HL-60/S4 treated with retinoic acid at 250 ng/mL for 4 days and 3 days (cell line): ENCODE measurements around the gene RPS6KA4.
"Not testable (repeated sequence)": the region's sequence is repeated elsewhere in the genome, so short reads cannot be mapped to it uniquely, and the experiment has no call there.

Experiments
- in situ Hi-C: fragments of 300-500 bp; cut with MboI; formaldehyde crosslinking; loops from 2 replicates; pipeline ENCODE4 v1.7.0; 2022; ENCODE audit warnings: low sequenced_read_pairs

RPS6KA4 gene

GRCh38 chr11:64415286-64415685 is 56.3 kb downstream of the RPS6KA4 start:
- in situ Hi-C loops, result no loop called here

DNA sequence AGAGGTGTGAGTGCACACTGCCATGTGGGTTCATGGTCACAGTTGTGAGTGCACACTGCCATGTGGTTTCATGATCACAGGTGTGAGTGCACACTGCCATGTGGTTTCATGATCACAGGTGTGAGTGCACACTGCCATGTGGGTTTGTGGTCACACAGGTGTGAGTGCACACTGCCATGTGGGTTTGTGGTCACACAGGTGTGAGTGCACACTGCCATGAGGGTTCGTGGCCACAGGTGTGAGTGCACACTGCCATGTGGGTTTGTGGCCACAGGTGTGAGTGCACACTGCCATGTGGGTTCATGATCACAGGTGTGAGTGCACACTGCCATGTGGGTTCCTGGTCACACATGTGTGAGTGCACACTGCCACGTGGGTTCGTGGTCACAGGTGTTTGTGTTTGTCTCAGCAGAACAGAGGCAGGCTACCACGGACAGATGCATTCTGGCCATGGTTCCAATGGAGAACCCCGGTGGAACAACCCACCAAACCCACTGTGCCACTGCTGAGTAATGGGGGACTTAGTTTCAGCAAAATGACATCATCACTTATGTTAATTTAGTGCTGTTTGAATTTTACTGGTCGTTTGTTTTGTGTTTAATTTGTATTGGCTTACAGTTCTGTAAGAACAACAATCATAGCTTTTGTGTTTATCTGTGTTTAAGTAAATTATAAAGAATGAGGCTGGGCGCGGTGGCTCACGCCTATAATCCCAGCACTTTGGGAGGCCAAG is 57.2 kb downstream of the RPS6KA4 start:
- in situ Hi-C loops, result no loop called here

DNA sequence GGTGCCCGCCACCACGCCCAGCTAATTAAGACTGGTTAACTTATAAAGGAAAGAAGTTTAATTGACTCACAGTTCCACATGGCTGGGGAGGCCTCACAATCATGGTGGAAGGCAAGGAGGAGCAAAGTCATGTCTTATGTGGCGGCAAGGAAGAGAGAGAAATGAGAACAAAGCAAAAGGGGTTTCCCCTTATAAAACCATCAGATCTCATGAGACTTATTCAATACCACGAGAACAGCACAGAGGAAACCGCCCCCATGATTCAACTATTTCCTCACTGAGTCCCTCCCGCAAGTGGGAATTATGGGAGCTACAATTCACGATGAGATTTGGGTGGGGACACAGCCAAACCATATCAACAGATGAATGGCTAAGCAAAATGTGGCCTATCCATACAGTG is 59.3 kb downstream of the RPS6KA4 start:
- in situ Hi-C loops, result not testable (repeated sequence)

GRCh38 chr11:64419257-64419790 is 60.4 kb downstream of the RPS6KA4 start:
- in situ Hi-C loops, result no loop called here

DNA sequence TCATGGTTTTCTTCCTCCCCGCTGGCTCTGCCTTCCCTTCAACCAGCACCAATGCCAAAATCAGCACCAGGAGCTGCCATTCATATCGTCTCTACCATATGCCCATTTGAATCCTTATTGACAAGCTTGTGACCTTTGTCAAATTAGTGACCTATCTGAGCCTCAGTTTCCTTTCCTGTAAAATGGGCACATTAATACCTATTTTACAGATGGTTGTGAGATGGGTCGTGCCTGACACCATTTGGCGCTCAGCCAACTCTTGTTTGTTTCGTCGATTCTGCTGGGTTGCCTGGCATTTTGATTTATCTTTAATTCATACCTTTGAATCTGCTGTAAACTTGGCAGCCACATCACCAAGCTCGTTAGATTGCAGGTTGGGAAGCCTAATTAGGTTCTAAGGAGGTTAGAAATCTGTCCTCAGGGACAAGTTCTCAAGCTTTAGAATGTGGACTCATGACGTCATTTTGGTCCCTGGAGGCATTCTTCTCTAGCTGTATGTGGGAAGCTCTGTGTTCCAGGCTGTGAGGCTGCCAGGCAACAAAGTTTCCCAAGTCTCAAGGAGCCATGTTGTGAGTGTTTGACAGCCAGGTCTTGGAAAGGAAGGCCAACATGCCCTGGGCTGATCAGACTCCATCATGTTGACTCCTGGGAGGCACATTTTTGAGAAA is 61.0 kb downstream of the RPS6KA4 start:
- in situ Hi-C loops, result no loop called here
